ENCODE results near the gene RDH5.

- TF ChIP-seq CTCF (conservative IDR thresholded peaks at IDR 0.05 in 1 of 2, IDR thresholded peaks at IDR 0.05 in 1 of 2; ENCODE audit: extremely low read depth in 1 of 2, insufficient read depth in 1 of 2, low read depth in 1 of 2, low read length in 2 of 2) (no peak), EZH2 (IDR thresholded peaks at IDR 0.05; ENCODE audit: borderline replicate concordance, low read length) (no peak)
Measured at GRCh38 chr12:55682087-55682796, 38.0 kb upstream of the RDH5 start.
